ENCODE data around the gene ZNF804A. TPM values are rescaled to one million over a fixed set of nuclear protein-coding genes. Genes with fewer than 3 reads are reported as not detected.

The ZNF804A gene
- total RNA-seq, 1 donor from 2014 or later, result 0.32 TPM

- Histone ChIP-seq H3K79me2 (ENCODE audit: insufficient read depth, low read length) (no peaks in the 10 kb centered on the region), H3K4me2 (ENCODE audit: low read length) (no peak overlapping the region), H4K20me1 (ENCODE audit: insufficient read depth, low read length) (no peaks in the 10 kb centered on the region), H3K9me3 (ENCODE audit: insufficient read depth, low read depth, low read length) (no peaks in the 10 kb centered on the region), H3K9ac (ENCODE audit: low read length) (no peak overlapping the region), H3K27me3 (ENCODE audit: insufficient read depth, low read length) (no peaks in the 10 kb centered on the region), H3K36me3 (ENCODE audit: insufficient read depth, low read length) (no peaks in the 10 kb centered on the region), H2AFZ (ENCODE audit: low read depth, low read length) (no peak overlapping the region), H3K4me3 (ENCODE audit: insufficient read depth, low read depth, low read length) (no peak overlapping the region), H3K27ac (ENCODE audit: low read depth, low read length) (no peak overlapping the region), H3K4me1 (ENCODE audit: insufficient read depth, low read length) (no peaks in the 10 kb centered on the region)
- TF ChIP-seq CTCF (IDR thresholded peaks at IDR 0.05; ENCODE audit: insufficient read depth, low read depth, low read length) (no peak), EZH2 (IDR thresholded peaks at IDR 0.05; ENCODE audit: insufficient read depth, low read length) (no peak)
- no peaks in the 10 kb centered on the region for H3K4me1 Mint-ChIP-seq (ENCODE audit: low read depth, unreplicated experiment)
- FAIRE-seq (no peak), DNase-seq (ENCODE audit: low read depth) (no peak)
- peaks cover 2% of the 10 kb centered on the region for H3K9me3 Mint-ChIP-seq (ENCODE audit: unreplicated experiment)
- no peaks in the 10 kb centered on the region for H3K36me3 Mint-ChIP-seq (ENCODE audit: low read depth, unreplicated experiment)
- H3K27ac Mint-ChIP-seq (ENCODE audit: unreplicated experiment), result no peak overlapping the region
- H3K4me3 Mint-ChIP-seq (ENCODE audit: unreplicated experiment), result no peak overlapping the region
- no peaks in the 10 kb centered on the region for H3K27me3 Mint-ChIP-seq (ENCODE audit: low read depth, unreplicated experiment)
Observed at GRCh38 chr2:184677171-184677570, 78.8 kb downstream of the ZNF804A start.

- H3K9me3 Mint-ChIP-seq (ENCODE audit: unreplicated experiment), result peaks cover 2% of the 10 kb centered on the region
Observed at GRCh38 chr2:184679219-184680018, 81.1 kb downstream of the ZNF804A start.

More at GRCh38 chr2:184679219-184680018, 81.1 kb downstream of the ZNF804A start:
- no peak overlapping the region for H3K4me3 ChIP-seq (ENCODE audit: insufficient read depth, low read depth, low read length)
- H3K79me2 ChIP-seq (ENCODE audit: insufficient read depth, low read length), result no peaks in the 10 kb centered on the region
- no peak for TF ChIP-seq EZH2 (IDR thresholded peaks at IDR 0.05; ENCODE audit: insufficient read depth, low read length)
- TF ChIP-seq CTCF (IDR thresholded peaks at IDR 0.05; ENCODE audit: insufficient read depth, low read depth, low read length), result no peak
- no peak overlapping the region for H2AFZ ChIP-seq (ENCODE audit: low read depth, low read length)
- H3K4me2 ChIP-seq (ENCODE audit: low read length), result no peak overlapping the region
- Mint-ChIP-seq H3K27ac (ENCODE audit: unreplicated experiment) (no peak overlapping the region), H3K4me3 (ENCODE audit: unreplicated experiment) (no peak overlapping the region), H3K4me1 (ENCODE audit: low read depth, unreplicated experiment) (no peaks in the 10 kb centered on the region), H3K27me3 (ENCODE audit: low read depth, unreplicated experiment) (no peaks in the 10 kb centered on the region), H3K36me3 (ENCODE audit: low read depth, unreplicated experiment) (no peaks in the 10 kb centered on the region)
- no peak for FAIRE-seq
- H3K27ac ChIP-seq (ENCODE audit: low read depth, low read length), result no peak overlapping the region
- no peaks in the 10 kb centered on the region for H3K4me1 ChIP-seq (ENCODE audit: insufficient read depth, low read length)
- no peak overlapping the region for H3K9ac ChIP-seq (ENCODE audit: low read length)
- H3K36me3 ChIP-seq (ENCODE audit: insufficient read depth, low read length), result no peaks in the 10 kb centered on the region
- H4K20me1 ChIP-seq (ENCODE audit: insufficient read depth, low read length), result no peaks in the 10 kb centered on the region
- no peak for DNase-seq (ENCODE audit: low read depth)
- no peaks in the 10 kb centered on the region for H3K9me3 ChIP-seq (ENCODE audit: insufficient read depth, low read depth, low read length)
- H3K27me3 ChIP-seq (ENCODE audit: insufficient read depth, low read length), result no peaks in the 10 kb centered on the region

Data from astrocyte (in vitro differentiated cells and primary cell).